GM19240 (cell line): ENCODE data around the gene RHBDD1.

Experiments used
- DNase-seq: peaks from one replicate; pipeline ENCODE4 v3.0.0; 2011; ENCODE audit warnings: low spot score; ENCODE audit not compliant: insufficient read length

RHBDD1 gene, protein sequence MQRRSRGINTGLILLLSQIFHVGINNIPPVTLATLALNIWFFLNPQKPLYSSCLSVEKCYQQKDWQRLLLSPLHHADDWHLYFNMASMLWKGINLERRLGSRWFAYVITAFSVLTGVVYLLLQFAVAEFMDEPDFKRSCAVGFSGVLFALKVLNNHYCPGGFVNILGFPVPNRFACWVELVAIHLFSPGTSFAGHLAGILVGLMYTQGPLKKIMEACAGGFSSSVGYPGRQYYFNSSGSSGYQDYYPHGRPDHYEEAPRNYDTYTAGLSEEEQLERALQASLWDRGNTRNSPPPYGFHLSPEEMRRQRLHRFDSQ

DNA sequence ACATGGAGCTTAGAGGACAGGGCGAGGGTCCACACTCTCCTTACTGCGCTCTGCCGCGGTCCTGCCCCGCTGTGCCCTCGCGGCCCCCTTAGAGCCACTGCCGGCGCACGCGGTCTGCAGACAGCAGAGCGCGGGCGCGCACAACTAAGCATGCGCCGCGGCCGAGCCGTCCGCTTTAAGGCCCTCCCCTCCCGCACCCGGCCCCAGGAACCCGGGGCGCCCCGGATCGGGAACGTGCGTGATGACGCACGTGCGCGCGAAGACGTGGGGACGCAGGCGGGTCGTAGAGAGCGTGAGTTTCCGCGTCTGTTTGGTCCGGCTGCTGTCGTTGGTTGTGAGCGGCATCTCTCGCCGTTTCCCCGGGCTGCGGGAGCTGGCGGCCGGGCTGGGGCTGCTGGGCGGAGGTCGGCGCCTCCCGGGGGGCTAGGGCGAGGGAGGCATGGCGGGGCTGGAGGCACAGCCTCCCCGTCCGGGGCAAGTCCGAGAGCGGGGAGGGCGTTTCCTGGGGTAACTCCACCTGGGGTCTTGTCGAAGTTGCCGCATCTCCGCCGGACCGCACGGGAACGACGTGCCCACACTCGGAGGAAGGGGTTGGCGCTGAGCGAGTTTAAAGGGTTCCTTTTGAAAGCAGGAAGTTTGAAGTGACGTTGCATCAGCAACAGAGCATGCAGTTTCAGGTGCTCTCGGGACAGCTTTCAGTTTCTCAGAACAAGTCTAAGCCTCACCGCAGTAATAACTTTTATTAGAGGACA lies at the start of gene RHBDD1:
RHBDD1 (plus strand) TSS at position 259 of the 752 bp plus-strand sequence. CDS start 28,640 bp downstream, outside the sequence.
- peak; percentile 36 for DNase-seq

DNA sequence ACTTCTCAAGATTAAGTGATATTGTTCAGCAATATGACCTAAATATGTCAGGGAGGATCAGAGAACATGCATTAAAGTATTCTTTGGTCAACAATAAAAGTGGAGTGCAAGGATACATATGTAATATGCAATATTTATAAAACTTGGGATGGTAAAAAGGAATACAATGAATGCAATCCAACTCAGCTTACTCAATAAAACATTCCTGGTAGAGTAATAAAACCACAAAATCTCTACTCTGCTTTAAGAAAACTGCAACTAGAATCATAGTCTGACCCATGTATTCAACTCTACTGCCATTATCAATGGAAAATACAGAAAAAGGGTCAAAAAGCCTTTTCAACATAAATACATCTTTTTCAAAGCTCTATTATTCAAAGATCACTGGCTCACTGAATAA lies 47.8 kb upstream of the RHBDD1 start:
- DNase-seq = no peak

DNA sequence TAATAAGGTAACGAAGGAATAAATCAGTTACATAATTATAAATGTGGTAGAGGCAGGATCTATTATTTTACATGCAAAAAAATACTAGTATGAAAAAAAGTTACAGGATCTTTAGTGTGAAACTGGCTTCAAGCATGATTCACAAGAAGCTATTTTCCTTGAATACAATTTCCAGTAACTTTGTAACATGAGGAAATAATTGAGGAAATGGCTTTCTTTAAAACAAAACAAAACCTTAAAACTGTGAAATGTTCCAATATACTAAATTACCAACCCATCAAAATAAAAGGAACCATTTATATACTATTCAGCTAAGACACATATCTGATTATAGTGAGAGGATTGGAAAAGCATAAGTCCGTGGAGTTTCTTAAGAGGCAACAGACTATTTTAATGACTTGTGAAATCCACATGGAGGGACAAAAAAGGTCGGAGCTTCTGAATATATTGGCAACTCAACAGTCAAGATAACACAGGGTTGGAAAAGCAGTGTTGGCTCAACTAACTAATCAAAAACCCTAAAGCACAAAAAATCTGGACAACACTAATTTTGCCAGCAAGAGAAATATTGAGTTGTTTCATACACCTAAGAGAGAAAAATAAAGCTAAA lies 46.9 kb upstream of the RHBDD1 start:
- DNase-seq = no peak

DNA sequence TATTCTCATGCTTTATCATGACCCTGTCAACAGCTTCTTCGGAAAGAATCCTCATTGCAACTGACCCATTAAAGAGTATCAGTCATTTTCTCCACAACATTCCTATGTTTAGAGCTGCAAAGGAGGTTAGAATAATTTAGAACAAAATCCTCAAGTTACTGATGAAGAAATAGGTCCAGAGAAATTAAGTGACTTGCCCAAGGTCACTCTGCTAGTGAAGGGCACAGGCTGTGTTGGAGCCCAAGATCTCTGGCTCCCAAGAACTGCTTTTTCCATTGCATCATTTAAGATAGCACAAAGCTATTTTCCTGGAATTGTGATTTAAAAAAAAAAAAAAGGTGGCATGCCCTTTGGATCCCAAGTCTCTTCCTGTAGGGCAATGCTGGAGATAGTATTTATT lies 45.8 kb upstream of the RHBDD1 start:
- DNase-seq = no peak

DNA sequence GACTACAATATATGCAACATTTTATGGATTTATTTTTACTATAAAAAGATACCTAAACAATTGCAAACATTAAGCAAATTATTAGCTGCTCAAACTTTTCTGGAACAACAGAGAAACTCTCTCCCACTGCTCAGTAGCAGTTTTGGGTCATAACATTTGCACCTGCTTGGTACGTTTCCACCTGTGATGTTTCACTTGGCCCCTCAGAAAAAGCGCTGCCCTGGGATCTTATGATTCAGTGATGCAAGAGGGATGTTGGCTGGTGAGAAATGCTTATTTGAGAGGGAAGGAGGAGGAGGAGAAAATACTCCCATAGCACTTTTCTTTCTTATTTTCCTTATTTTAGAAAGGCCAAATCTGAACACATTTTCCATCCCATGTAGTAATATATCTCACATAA lies 45.4 kb upstream of the RHBDD1 start:
- DNase-seq = no peak

DNA sequence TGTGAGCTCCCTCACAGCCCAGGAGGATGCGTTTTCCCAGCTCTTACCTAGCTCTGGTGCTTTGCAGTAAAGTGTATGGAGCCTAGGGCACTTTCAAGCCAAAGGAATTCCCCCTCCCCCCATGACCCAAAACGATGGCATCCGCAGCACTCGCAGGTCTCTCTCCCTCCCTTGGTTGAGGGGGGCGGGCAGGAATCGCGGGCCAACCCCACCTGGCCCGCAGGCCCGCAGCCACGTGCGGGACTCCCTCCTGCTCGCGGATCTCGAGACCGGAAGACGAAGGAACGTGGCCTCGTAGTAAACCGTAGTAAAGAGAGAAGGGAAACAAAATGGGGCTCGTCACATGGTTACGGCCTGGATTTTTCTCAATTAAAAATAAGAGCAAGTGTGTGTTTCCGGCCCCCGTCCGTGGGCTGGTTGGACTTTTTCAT lies 44.8 kb upstream of the RHBDD1 start:
- DNase-seq = peak; percentile 33

DNA sequence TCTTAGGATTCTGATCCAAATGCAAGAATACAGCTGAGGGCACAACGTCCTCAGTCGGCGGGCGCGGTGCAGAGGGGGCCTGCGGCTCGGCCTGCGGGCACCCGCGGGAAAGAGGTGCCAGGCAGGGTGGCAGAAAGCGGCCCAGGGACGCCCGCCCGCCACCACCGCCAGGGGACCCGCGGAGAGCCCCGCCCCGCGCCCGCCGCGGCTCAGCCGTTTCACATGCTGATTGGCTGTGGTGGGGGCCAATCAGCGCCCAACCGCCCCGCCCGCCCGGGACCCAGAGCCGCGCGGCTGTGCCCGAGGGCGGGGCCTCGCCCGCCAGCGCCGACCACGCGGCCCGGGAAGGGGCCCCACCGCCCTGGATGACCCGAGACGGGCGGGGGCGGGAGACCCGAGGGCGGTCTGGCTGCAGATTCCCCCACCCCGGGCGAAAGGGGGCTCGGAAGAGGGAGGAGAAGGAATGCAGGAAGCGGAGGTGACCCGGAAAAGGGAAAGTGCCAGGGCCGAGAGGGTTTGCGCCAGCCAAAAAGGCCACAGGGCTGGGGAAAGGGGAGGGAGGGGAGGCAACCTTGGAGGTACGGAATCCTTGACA lies 44.3 kb upstream of the RHBDD1 start:
- peak; percentile 92 for DNase-seq

DNA sequence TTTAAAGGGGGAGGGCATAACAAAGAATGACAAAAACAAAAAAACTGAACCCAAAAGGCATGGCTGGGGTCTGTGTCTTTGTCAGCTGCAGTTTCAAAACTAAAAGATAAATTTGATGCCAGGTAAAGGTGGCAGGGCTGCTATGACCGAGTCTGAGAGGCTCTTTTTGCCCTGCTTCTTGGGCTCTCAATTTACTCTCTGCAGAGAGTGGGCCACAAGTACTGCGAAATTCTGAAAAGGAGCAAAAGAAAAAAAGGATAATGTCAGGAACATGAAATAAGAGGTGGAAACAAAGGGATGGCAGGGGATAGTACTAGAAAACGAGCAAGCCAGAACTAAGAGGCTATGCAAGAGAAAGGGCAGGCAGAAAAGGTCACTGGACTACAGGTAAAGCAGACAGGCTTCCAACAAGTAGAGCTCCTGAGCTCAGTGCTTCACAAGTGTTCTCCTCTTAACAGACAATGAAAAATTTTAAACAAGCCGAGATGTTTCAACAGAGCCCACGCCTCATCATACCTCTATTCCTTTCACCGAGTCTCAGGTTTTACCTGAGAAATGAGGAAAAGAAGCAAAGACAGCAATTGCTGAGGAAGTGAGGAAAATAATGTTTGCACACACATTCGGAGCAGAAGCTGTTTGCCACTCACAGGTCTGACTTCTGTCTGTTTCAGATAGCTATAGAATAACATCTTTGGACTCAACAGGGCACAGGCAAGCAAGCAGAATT lies 43.5 kb upstream of the RHBDD1 start:
- DNase-seq = no peak

DNA sequence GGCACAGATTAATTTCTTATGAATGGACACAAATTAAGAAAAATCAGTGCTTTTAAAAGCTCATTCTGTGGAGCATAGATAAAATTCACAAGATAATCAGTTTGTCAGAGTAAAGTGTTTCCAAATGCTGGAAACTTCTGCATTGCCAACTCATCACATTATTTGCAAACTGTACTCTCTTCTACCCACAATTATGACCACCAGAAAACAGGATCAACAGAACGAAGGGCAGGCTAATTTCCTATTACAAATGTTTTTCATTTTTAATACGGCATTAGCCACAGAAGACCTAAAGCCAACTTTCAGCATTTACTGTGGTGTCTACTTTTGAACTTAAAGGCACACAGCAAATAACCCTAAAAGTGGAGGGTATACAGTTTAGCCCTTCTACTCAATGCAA lies 42.2 kb upstream of the RHBDD1 start:
- DNase-seq = no peak

DNA sequence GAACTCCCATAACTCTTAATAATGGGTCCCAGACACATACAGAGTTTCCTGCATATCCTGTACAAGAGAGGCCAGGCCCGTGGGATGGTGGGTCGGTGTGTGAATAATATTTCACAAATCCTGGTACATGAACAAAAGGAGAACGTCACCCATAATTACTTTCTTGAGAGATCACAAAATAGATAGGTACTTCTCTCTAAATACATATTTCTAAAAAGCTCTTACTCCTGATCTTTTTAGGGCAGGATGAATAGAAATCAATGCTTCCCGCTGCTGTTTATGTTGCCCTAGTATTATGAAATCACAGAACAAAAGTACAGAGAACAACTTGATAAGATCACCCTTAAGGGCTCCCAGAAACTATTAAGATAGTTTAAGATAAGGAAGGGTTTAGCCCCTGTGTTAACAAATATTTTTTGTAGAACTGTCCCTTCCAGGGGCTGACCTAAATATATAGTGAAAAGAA lies 41.6 kb upstream of the RHBDD1 start:
- no peak for DNase-seq

DNA sequence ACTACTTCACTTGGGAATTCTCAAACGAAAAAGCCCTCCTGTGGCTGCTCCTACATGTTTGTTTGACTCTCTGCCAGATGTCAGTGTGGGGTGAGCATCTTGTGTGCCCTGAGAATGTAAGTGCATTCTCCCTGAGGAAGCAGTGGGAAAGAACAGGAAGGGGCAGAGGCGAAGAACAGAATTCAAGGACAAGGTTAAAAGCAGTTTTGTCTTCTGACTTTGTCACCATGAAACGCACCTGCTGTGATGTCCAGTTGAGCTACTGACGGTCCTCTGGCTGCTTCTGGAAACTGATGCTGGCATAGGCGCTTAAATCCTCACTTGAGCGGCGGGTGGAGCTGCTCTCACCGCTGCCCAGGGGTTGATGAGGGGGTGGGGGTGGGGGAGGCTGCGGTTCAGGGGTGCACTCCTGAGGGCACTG lies 41.1 kb upstream of the RHBDD1 start:
- no peak for DNase-seq

DNA sequence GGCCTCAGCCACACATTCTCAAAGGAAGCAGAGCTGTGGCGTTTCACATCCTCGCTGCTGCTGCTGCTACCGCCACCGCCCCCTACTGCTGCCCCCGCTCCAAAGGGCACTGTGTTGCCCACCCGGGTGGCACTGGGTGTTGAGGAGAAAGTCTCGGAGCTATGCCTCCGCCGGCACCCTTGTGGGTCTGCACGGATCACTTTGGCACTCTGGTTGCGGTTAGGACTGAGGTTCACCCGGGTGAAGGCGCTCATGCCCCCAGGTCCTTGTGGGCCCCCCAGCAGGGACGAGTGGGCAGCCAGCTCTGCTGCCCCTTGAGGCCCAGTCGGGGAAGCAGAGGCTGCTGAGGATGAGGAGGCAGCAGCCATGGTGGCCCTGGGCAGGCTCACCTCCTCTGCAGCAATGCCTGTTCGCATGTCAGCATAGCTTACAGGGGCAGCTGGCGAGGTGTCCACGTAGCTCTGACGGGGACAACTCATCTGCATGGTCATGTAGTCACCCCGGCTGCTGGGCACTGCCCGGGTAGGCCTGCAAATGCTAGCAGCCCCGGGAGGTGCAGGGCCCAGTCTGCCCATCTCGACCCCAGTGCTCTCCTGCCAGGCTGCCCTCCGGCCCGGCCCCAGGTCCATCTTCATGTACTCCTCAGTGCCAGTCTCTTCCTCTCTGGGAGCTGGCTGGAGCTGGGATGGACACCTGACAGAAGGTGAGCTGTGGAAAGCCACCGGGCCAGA lies 40.4 kb upstream of the RHBDD1 start:
- no peak for DNase-seq

DNA sequence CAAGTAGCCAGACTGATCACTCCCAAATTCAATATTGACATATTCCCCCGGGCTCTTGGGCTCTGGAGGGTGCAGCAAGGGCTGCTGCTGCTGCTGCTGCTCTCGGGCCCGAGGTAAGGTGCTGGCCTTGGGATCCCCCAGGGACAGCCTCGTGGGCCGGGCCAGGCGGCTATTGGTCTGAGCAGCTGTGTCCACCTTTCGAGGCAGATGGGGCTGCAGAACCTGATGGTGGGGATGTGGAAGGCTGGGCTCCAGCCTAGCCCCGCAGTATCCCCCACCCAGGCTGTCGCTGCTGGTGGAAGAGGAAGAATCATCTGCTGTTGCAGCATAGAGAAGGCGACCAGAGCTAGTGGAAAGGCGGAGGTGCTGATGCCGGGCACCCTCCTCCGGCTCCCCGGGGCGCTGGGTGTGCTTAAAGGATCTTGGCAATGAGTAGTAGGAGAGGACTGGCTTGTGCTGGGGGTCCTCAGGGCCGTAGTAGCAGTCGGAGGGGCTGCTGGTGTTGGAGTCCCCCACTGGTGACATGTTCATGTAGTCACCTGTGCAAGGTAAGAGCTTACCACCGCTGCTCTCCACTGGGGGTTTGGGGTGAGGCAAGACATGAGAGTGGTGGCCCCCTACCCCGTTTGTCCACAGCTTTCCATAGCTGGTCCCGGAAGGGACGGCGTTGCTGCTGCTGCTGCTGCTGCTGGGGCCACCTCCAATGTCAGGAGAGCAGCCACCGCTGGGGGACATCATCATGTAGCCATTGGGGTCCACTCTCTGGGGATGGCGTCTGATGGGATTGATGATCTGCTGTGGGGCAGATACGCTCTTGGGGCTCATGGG lies 39.6 kb upstream of the RHBDD1 start:
- DNase-seq = no peak

DNA sequence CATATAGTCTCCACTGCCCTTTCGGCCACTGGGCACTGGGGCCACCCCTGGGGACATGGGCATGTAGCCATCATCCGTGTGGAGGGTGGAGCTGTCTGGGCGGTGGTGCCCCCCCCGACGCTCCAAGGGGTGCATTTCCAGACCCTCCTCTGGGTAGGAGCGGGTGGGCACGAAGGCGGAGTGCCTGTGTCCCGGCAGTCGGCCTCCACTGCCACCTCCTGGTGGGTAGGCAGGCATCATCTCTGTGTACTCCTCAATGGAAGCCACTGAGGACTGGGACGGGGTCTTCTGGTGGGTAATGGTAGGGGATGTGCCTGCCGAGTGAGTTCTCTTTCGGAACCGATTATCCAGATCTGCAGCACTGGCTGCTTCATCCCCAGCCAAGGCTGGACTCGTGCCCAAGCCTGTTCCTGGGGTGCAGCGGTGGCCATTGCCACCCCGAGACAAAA lies 39.0 kb upstream of the RHBDD1 start:
- DNase-seq = no peak

DNA sequence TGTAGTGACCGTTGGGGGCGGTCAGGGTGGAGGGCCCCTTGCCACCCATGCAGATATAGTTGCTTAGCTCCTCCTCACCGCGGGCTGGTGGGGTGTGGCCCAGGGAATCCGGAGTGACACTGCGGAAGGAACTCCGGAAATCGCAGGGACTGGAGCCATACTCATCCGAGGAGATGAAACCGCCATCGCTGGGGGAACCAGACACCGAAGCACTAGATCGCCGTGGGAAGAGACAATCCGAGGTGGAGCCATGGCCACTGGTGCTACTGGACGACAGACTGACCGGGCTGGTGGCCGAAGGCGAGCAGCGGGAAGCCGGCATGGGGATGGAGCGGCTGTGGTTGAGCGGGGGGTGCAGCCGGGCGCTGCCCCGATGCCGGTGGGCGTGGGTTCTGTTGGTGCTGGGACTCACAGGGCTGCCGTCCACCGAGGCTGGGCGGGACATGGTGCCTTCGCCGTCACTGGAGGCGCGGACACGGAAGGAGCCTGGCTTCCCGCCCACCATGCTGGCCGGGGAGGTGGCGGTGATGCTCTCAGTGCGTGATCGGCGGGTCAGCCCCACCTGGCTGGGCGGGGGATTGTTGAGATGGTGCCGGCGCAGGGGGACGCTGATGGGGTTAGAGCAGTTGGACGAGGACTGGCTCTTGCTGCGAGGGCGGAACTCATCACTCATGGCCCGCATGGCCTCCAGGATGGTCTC lies 38.4 kb upstream of the RHBDD1 start:
- no peak for DNase-seq

DNA sequence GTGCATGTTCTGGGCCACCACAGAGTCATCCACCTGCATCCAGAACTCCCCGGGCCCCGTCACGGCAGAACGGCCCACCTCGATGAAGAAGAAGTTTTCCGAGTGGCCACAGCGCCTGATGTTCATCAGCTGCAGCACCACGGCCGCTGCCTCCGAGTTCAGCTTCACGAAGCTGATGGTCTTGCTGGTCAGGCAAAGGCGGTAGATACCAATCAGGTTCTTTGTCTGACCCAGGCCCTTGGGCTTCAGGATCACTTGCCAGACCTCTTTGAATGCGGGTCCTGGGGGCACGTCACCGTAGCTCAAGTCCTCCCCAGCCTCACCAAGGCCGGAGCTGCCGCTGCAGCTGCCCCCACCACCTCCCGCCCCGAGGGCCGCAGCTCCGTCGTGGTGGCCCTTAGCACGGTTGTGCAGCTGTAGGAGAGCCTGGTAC lies 37.8 kb upstream of the RHBDD1 start:
- DNase-seq = no peak

DNA sequence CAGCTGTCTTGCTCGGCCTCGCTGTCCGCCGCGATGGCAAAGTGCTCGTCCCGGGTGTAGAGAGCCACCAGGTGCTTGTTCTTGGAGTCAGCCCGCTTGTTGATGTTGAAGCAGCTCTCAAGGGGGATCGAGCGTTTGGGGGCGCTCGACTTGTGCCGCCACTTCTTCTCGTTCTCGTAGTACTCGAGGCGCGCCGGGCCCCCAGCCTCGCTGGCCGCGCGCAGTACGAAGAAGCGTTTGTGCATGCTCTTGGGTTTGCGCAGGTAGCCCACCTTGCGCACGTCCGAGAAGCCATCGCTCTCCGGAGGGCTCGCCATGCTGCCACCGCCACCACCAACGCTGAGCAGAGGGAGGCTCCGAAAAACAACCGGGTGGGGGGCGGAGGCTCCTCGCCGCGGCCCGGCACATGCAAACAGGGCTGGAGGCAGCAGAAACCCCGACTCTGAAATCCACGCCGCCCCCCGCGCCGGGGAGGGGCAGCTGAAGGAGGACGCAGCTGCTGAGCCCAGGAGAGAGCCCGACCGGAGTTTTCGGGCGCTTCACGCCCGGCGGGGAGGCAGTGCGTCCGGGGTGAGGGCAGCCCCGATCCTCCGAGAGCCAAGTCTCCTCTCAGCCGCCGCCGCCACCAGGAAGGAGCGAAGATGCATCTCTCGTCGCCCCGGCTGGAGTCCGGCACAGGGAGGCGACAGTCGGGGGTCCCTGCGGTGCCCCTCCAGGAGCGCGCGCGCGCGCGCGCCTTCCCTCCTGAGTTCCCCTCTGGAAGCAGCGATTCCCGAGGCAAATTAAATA lies 37.2 kb upstream of the RHBDD1 start:
- DNase-seq = peak; percentile 28
